ENCODE data around the gene PHRF1.

The PHRF1 gene

GRCh38 chr11:612201-612960 lies 36.1 kb downstream of the PHRF1 start:
- no peak overlapping the region for H3K4me3 ChIP-seq (ENCODE audit: low read depth, low read length)
- TF ChIP-seq CTCF (IDR thresholded peaks at IDR 0.05; ENCODE audit: low read depth, low read length, missing control alignments): peak; percentile 32
- DNase-seq (ENCODE audit: low read depth): no peak
- in situ Hi-C loops (cut with HindIII; ENCODE audit: low sequenced_read_pairs): no loop called here

- H3K4me3 ChIP-seq (ENCODE audit: low read depth, low read length): no peak overlapping the region
- in situ Hi-C loops (cut with HindIII; ENCODE audit: low sequenced_read_pairs): no loop called here
- no peak for TF ChIP-seq CTCF (IDR thresholded peaks at IDR 0.05; ENCODE audit: low read depth, low read length, missing control alignments)
- DNase-seq (ENCODE audit: low read depth): no peak
Measured at GRCh38 chr11:612961-613300, 36.7 kb downstream of the PHRF1 start.

- no peak for DNase-seq (ENCODE audit: low read depth)
- no peak for TF ChIP-seq CTCF (IDR thresholded peaks at IDR 0.05; ENCODE audit: low read depth, low read length, missing control alignments)
- no peak overlapping the region for H3K4me3 ChIP-seq (ENCODE audit: low read depth, low read length)
- in situ Hi-C loops (cut with HindIII; ENCODE audit: low sequenced_read_pairs): no loop called here
Measured at GRCh38 chr11:613369-613968, 37.2 kb downstream of the PHRF1 start.

- DNase-seq (ENCODE audit: low read depth): no peak
- in situ Hi-C loops (cut with HindIII; ENCODE audit: low sequenced_read_pairs): no loop called here
- TF ChIP-seq CTCF (IDR thresholded peaks at IDR 0.05; ENCODE audit: low read depth, low read length, missing control alignments): no peak
- no peak overlapping the region for H3K4me3 ChIP-seq (ENCODE audit: low read depth, low read length)
Measured at GRCh38 chr11:614021-614622, 37.9 kb downstream of the PHRF1 start.

GRCh38 chr11:614623-615503 lies 38.6 kb downstream of the PHRF1 start:
- peak overlapping the region; percentile 56 for H3K4me3 ChIP-seq (ENCODE audit: low read depth, low read length)
- DNase-seq (ENCODE audit: low read depth): peak; percentile 8
- TF ChIP-seq CTCF (IDR thresholded peaks at IDR 0.05; ENCODE audit: low read depth, low read length, missing control alignments): no peak
- in situ Hi-C loops (cut with HindIII; ENCODE audit: low sequenced_read_pairs): no loop called here
